Astrocyte (in vitro differentiated cells and primary cell): ENCODE results near the gene GPATCH4. TPM values are rescaled to one million over a fixed set of nuclear protein-coding genes. Genes with fewer than 3 reads are reported as not detected.
"Not testable (repeated sequence)": the region's sequence is repeated elsewhere in the genome, so short reads cannot be mapped to it uniquely, and the experiment has no call there.

Experiments used
- DNase-seq: peaks from one replicate; pipeline ENCODE4 v3.0.0-alpha.2; 2010; ENCODE audit warnings: low read depth
- FAIRE-seq: peaks from 2 replicates; lab custom pipeline; 2011; peaks lifted over from hg19 to GRCh38; lab: Jason Lieb, UNC
- H2AFZ ChIP-seq: 2 replicates; pipeline ENCODE4 v1.6.0; 2012; ENCODE audit warnings: low read depth, low read length, inconsistent platforms
- H3K27ac ChIP-seq: 2 replicates; pipeline ENCODE4 v1.5.1; 2011; ENCODE audit warnings: low read depth, low read length, inconsistent platforms
- H3K27me3 ChIP-seq: 2 replicates; pipeline ENCODE4 v1.6.0; 2011; ENCODE audit warnings: low read length, inconsistent platforms; ENCODE audit not compliant: insufficient read depth
- H3K36me3 ChIP-seq: 2 replicates; pipeline ENCODE4 v1.5.1; 2011; ENCODE audit warnings: low read length, inconsistent platforms; ENCODE audit not compliant: insufficient read depth
- H3K4me1 ChIP-seq: 2 replicates; pipeline ENCODE4 v1.5.1; 2011; ENCODE audit warnings: low read length, inconsistent platforms; ENCODE audit not compliant: insufficient read depth
- H3K4me2 ChIP-seq: 2 replicates; pipeline ENCODE4 v1.6.0; 2012; ENCODE audit warnings: low read length, inconsistent platforms
- H3K4me3 ChIP-seq: 2 replicates; pipeline ENCODE4 v1.5.1; 2011; ENCODE audit warnings: low read depth, mild to moderate bottlenecking, low read length, inconsistent platforms; ENCODE audit not compliant: insufficient read depth
- H3K79me2 ChIP-seq: 2 replicates; pipeline ENCODE4 v1.6.0; 2012; ENCODE audit warnings: mild to moderate bottlenecking, low read length, inconsistent platforms; ENCODE audit not compliant: insufficient read depth
- H3K9ac ChIP-seq: 2 replicates; pipeline ENCODE4 v1.6.0; 2012; ENCODE audit warnings: mild to moderate bottlenecking, low read length, inconsistent platforms
- H3K9me3 ChIP-seq: 2 replicates; pipeline ENCODE4 v1.5.1; 2012; ENCODE audit warnings: low read depth, mild to moderate bottlenecking, low read length, inconsistent platforms; ENCODE audit not compliant: insufficient read depth
- H4K20me1 ChIP-seq: 2 replicates; pipeline ENCODE4 v1.6.0; 2012; ENCODE audit warnings: low read length, inconsistent platforms; ENCODE audit not compliant: insufficient read depth
- H3K27ac Mint-ChIP-seq: one replicate; pipeline ENCODE4 v1.8.0; 2021; ENCODE audit warnings: mild to moderate bottlenecking, mixed read lengths; ENCODE audit not compliant: unreplicated experiment
- H3K27me3 Mint-ChIP-seq: one replicate; pipeline ENCODE4 v1.8.0; 2021; ENCODE audit warnings: low read depth, mixed read lengths; ENCODE audit not compliant: unreplicated experiment
- H3K36me3 Mint-ChIP-seq: one replicate; pipeline ENCODE4 v1.8.0; 2021; ENCODE audit warnings: low read depth, mixed read lengths; ENCODE audit not compliant: unreplicated experiment
- H3K4me1 Mint-ChIP-seq: one replicate; pipeline ENCODE4 v1.8.0; 2021; ENCODE audit warnings: low read depth, mixed read lengths; ENCODE audit not compliant: unreplicated experiment
- H3K4me3 Mint-ChIP-seq: one replicate; pipeline ENCODE4 v1.8.0; 2021; ENCODE audit warnings: mild to moderate bottlenecking, moderate library complexity, mixed read lengths; ENCODE audit not compliant: unreplicated experiment
- H3K9me3 Mint-ChIP-seq: one replicate; pipeline ENCODE4 v1.8.0; 2021; ENCODE audit warnings: mild to moderate bottlenecking, mixed read lengths; ENCODE audit not compliant: unreplicated experiment
- CTCF ChIP-seq: IDR thresholded peaks from 2 replicates; pipeline ENCODE4 v1.5.1; 2011; ENCODE audit warnings: low read depth, mild to moderate bottlenecking, inconsistent platforms, low read length, moderate library complexity; ENCODE audit not compliant: insufficient read depth
- EZH2 ChIP-seq: IDR thresholded peaks from 2 replicates; pipeline ENCODE4 v1.6.1; 2012; ENCODE audit warnings: mild to moderate bottlenecking, low read length, inconsistent platforms; ENCODE audit not compliant: insufficient read depth
- total RNA-seq: library from RNA; stranded (reverse); gene quantifications from 2 replicates; pipeline ENCODE4 v1.2.1, GENCODE V29; 2021

Gene GPATCH4
- total RNA-seq, 1 donor from 2014 or later, result 22.8 TPM

- FAIRE-seq, result no peak
- TF ChIP-seq EZH2 (no peak), CTCF (no peak)
- H3K4me1 ChIP-seq, result no peaks in the 10 kb centered on the region
- H2AFZ ChIP-seq, result no peak overlapping the region
- no peaks in the 10 kb centered on the region for H4K20me1 ChIP-seq
- no peak overlapping the region for H3K9ac ChIP-seq
- no peak overlapping the region for H3K27ac ChIP-seq
- H3K4me3 ChIP-seq, result no peak overlapping the region
- peaks cover 19% of the 10 kb centered on the region for H3K27me3 ChIP-seq
- H3K9me3 Mint-ChIP-seq, result no peaks in the 10 kb centered on the region
- H3K36me3 Mint-ChIP-seq, result no peaks in the 10 kb centered on the region
- no peak for DNase-seq
- peaks cover 12% of the 10 kb centered on the region for H3K4me1 Mint-ChIP-seq
- no peak overlapping the region for H3K27ac Mint-ChIP-seq
- H3K9me3 ChIP-seq, result no peaks in the 10 kb centered on the region
- H3K27me3 Mint-ChIP-seq, result peaks cover 7% of the 10 kb centered on the region
- no peaks in the 10 kb centered on the region for H3K79me2 ChIP-seq
- H3K4me2 ChIP-seq, result no peak overlapping the region
- no peaks in the 10 kb centered on the region for H3K36me3 ChIP-seq
- no peak overlapping the region for H3K4me3 Mint-ChIP-seq
Measured at GRCh38 chr1:156612666-156613065, 11.4 kb upstream of the GPATCH4 start.

- DNase-seq, H3K9me3 ChIP-seq, H3K79me2 ChIP-seq, H3K27me3 Mint-ChIP-seq, H4K20me1 ChIP-seq, H3K27ac ChIP-seq, H3K4me3 Mint-ChIP-seq, FAIRE-seq, H3K4me2 ChIP-seq, H3K4me3 ChIP-seq, H3K27ac Mint-ChIP-seq, H3K4me1 Mint-ChIP-seq, H3K9me3 Mint-ChIP-seq, H3K36me3 ChIP-seq, H3K9ac ChIP-seq, H3K36me3 Mint-ChIP-seq, H3K4me1 ChIP-seq, H2AFZ ChIP-seq: not testable (repeated sequence)
- peaks cover 14% of the 10 kb centered on the region for H3K27me3 ChIP-seq
Measured at GRCh38 chr1:156610072-156610471, 8.8 kb upstream of the GPATCH4 start.

- Histone ChIP-seq H3K27ac (no peak overlapping the region), H3K27me3 (peaks cover 12% of the 10 kb centered on the region), H3K4me2 (no peak overlapping the region), H3K9me3 (no peaks in the 10 kb centered on the region), H3K9ac (no peak overlapping the region), H2AFZ (no peak overlapping the region), H3K36me3 (no peaks in the 10 kb centered on the region), H3K4me1 (no peaks in the 10 kb centered on the region), H3K4me3 (no peak overlapping the region), H4K20me1 (no peaks in the 10 kb centered on the region), H3K79me2 (no peaks in the 10 kb centered on the region)
- Mint-ChIP-seq H3K9me3 (no peaks in the 10 kb centered on the region), H3K4me3 (no peak overlapping the region), H3K36me3 (no peaks in the 10 kb centered on the region), H3K27ac (no peak overlapping the region), H3K4me1 (peaks cover 3% of the 10 kb centered on the region), H3K27me3 (peaks cover 7% of the 10 kb centered on the region)
- DNase-seq (no peak), FAIRE-seq (no peak)
- TF ChIP-seq CTCF (peak; percentile 53), EZH2 (no peak)
Measured at GRCh38 chr1:156608981-156609380, 7.7 kb upstream of the GPATCH4 start.
